GM19467 (cell line): ENCODE data around the gene ZNF541.

Experiments
- ATAC-seq: cut with Tn5 transposase; IDR thresholded peaks from one replicate; pipeline ENCODE4 v1.9.1; 2021; ENCODE audit warnings: mild to moderate bottlenecking, moderate library complexity; ENCODE audit not compliant: unreplicated experiment

ZNF541 gene

DNA sequence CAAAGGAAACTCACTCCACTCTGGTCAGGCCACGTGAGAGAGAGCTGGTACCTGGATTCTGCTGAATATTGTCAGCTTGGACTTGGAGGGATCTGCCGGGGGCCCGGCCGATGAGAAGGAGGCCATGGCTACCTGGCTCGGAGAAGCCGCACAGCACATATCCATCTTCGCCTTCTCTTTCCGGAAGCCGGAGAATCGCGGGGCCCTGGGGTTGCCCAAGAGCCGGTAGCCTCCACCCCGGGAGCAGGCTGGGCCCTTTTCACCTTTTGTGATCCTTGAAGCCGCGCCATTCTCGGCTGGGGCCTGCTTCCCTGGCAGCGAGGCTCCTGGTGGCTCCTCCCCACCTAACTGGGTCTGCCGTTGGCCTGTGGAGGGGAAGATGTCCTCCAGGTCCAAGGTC, 28.9 kb downstream of the ZNF541 start:
- ATAC-seq = no peak

DNA sequence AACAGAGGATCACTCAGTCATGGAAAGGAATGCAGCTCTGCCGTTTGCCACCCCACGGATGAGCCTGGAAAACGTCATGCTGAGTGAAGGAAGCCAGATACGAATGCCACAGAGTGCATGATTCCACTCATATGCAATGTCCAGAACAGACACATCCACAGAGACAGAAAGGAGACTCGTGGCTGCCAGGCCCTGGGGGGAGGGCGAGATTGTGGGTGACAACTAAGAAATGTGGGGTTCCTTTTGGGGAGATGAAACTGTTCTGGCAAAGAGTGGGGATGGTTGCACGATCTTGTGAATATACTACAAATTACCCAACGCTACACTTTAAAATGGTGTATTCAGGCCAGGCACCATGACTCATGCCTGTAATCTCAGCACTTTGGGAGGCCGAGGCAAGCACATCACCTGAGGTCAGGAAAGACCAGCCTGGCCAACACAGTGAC, 30.9 kb downstream of the ZNF541 start:
- ATAC-seq = no peak

DNA sequence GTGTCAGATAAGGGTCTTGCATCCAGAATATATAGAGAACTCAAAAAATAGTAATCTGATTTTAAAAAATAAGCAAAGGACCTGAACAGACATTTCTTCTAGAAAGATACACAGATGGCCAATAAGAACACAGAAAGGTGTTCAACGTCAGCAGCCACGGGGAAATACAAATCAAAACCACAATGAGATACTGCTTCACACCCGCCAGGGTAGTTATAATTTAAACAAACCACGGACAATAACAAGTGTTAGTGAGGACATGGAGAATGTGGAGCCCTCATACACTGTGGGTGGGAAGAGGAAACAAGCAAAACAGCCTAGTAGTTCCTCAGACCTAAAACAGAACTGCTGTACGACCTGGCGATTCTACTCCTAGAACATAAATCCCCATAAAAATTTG, 31.4 kb downstream of the ZNF541 start:
- ATAC-seq = no peak

- no peak for ATAC-seq
Observed at GRCh38 chr19:47540748-47541147, 32.2 kb downstream of the ZNF541 start.

GRCh38 chr19:47539747-47540311, 33.1 kb downstream of the ZNF541 start:
- ATAC-seq = no peak

- ATAC-seq = no peak
Observed at GRCh38 chr19:47538812-47539211, 34.1 kb downstream of the ZNF541 start.

GRCh38 chr19:47537493-47537892, 35.5 kb downstream of the ZNF541 start:
- no peak for ATAC-seq

- no peak for ATAC-seq
Observed at GRCh38 chr19:47534628-47535027, 38.3 kb downstream of the ZNF541 start.

- no peak for ATAC-seq
Observed at GRCh38 chr19:47531640-47532387, 41.1 kb downstream of the ZNF541 start.

DNA sequence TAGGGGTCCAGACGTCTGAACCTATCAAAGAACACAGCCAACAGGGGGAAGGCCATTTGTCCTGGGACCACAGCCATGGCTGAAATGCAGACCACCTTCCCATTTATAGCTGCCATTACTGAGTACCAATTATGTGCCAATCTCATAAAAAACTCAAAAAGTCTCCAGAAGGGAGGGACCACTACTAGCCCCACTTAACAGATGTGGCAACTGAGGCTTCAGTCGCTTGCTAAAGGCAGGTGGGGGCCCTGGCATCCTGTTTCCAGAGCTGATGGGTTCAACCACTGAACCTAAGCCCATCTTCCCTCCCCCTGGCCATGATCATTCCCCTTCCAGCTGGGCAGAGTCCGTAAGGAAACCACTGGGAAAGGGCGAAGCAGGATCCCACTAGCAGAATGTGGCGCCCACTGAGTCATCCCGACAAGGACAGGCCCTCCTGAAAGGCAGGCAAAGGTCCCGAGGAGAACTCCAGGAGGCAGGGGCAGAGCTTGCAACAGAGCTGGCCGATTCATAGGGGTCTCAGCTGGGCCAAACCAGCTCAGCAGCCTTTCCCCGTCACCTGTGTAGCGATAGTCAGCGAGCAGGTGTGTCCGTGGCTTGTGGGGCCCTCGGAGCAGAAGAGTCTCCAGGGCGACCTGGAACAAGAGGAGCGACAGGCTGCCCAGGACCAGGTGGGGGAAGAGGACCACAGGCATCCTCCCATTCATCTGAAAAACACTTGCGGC, 43.8 kb downstream of the ZNF541 start:
- ATAC-seq = no peak

DNA sequence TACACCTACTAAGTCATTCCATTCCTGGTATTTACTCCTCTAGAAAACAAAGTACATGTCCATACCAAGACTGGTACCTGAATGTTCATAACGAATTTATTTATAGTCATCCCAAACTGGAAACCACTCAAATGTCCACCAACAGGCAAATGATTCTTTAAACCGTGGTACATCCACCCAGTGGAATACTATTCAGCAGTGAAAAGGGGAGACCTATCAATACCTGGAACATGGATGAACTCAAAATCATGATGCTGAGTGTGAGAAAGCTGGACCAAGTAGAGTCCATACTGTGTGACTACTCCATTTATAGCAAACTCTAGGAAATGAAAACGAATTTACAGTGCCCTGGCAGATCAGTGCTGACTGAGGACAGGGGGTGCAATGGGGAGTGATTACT, 46.1 kb downstream of the ZNF541 start:
- no peak for ATAC-seq

GRCh38 chr19:47523473-47523872, 49.5 kb downstream of the ZNF541 start:
- no peak for ATAC-seq
